ENCODE measurements around the gene DZIP1L.
"Not testable (repeated sequence)": the region's sequence is repeated elsewhere in the genome, so short reads cannot be mapped to it uniquely, and the experiment has no call there.

The DZIP1L gene

DNA sequence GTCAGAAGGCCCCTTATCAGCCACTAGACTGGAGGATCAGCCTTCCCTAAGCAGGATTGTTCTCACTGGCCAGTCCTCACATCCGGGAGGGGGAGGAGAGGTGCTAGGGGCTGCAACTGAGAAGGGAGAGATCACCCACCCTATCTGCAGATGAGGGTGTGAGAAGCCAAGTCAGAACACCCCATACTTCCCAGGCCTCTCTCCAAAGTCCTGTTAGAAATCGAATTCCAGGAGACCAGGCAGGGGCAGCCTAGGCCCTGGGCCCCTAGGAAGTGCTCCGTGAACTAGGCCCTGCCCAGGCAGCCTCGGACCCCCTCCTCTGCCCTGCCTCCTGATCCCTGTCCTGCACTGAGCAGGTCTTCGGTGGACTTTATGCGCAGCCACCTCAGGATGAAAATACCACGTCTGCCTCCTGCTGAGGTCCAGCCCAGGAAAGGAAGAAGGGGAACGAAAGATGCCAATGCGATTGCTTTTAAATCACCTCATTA lies 933 bp downstream of the DZIP1L start:
- DNase-seq, result no peak

DNA sequence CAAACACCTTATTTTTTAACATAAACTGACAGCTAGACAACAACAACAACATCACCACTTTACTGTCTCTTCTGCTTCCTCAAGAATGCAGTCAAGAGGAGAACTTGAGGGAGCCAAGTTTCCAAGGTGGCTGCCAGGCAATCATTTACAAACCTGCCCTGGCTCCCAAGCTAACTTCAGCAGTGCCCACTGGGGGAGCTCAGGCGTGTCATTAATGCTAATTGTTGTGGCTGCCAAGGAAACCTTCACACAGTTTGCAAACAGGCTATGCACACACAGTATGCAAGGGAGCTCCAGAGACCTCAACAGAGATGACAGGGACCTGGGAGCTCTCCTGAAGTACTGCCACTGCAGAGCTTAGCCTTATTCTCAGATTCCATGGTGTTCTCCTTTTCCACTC lies 2.1 kb downstream of the DZIP1L start:
- no peak for DNase-seq

DNA sequence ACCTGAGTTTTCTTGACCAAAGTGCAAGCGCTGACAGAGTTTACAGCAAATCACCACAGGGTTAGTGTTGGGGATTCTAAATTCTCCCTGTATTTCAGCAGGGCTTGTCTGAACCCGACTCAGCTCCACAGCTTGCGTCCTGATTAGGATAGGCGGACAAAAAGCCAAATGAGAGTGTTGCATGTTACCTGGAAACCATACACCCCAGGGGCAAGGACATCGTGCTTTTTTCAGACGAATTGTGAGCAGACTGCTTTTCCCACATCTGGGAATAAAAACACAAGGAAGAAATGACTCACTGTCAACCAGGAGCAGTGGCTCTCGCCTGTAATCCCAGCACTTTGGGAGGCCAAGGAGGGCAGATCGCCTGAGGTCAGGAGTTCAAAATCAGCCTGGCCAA lies 3.0 kb downstream of the DZIP1L start:
- DNase-seq, result no peak

DNA sequence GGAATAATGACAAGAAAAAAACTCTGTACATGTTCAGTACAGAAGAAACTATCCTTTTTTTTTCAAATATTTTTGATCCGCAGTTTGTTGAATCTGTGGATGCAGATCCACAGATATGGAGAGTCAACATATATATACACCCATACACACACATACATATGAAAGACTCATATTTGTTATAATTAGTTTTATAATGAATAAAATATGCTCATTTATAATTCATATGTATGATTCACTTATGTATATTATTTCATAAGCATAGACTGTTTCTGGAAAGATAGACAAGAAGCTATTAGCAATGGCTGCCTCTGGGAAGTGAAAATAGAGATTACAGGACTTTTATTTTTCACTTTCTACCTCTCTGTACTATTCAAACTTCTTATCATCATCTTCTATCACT lies 9.8 kb downstream of the DZIP1L start:
- DNase-seq, result no peak

DNA sequence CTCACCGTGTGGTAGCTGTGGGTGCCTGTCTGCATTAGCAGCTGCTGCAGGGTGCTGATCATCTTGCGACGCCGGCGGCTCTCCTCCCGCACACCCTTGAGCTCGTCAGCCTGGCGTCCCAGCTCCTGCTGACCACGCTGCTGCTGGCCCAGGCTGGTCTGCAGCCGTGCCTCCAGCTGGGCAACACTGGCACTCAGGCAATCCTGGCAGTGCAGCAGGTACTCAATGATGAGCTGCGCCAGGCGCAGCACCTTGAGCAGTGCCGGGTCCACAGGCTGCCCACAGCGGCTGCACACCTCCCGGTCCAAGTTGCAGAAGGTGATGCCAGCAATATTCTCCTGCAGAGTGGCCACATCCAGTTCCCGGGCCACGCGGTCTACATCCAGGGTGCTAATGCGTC lies 11.9 kb downstream of the DZIP1L start:
- DNase-seq, result no peak

DNA sequence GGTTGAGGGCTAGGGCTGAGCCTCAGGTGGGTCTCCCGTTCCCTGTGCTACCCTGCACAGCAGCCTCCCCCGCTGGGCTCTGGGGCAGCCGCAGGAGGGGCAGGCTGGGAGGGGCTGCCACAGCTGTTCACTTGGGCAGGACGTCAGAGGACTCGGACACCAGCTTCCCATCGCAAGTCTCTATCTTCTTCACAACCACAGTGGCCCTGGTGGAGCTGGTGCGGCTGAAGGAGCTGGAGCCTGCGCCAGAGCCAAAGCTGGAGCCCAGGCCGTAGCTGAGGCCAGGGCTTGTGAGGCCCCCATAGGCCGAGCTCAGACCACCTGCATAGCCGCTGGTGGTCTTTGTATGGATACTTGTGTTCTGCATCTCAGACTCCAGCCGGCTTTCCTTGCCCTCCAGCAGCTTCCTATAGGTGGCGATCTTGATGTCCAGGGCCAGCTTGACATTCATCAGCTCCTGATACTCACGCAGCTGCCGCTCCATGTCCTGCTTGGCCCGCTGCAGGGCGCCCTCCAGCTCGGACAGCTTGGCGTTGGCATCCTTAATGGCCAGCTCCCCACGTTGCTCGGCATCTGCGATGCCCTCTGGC lies 14.0 kb downstream of the DZIP1L start:
- DNase-seq, result not testable (repeated sequence)

DNA sequence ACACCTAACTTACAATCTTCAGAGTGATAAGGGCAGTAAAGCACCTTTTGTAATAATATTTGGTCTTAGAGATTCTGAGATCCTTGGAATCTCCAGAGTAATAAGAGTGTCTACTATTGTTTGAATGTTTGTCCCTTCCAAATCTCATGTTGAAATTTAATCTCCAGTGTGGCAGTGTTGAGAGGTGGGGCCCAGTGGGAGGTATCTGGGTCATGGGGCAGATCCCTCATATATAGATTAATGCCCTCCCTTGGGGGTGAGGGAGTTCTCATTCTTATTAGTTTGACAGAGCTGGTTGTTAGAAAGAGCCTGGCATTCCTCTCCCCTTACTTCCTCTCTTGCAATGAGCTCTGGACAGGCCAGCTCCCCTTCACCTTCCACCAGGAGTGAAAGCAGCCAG lies 16.0 kb downstream of the DZIP1L start:
- no peak for DNase-seq

DNA sequence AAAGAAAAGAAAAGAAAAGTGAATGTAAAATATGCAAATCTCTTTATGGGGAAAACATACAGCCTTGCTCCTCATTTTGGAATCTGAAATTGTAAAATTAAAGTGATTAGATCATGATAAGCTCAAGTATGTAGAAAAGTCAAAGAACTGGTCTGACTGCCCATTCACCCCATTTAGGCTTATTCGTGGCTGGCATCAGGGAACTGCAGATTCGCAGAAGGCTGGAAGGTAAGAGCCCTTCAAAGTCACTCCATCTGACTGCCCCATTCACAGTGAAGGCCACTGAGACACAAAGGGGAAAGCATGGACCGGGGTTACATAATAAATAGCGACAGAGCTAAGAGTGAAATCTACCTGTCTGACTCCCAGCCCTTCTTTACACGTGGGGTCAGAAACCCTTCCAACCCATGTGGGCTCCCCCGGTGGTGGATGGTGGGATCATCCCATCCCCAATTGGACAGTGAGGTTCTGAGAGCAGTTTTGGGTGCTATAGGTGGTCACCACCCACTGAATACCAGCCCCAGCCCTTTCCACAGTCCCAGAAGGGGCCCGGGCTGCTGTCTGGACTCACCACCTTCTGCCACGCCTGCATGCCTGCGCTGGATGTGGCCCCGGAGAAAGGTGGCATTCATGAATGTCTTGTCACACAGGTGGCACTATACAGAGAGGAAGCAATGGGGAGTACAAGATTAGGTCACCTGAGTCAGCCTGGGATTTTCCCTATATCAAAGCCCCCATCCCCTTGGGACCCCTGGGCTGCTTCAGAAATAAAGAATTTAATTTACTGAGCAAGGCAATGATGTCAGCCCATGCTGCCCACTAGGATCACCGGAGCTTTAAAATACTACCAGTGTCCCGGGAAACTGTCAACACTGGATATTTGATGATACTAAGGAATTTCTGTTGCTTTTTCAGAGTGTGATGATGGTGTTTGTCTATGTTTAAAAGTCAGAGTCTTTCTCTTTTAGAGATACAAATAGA lies 17.9 kb downstream of the DZIP1L start:
- no peak for DNase-seq

DNA sequence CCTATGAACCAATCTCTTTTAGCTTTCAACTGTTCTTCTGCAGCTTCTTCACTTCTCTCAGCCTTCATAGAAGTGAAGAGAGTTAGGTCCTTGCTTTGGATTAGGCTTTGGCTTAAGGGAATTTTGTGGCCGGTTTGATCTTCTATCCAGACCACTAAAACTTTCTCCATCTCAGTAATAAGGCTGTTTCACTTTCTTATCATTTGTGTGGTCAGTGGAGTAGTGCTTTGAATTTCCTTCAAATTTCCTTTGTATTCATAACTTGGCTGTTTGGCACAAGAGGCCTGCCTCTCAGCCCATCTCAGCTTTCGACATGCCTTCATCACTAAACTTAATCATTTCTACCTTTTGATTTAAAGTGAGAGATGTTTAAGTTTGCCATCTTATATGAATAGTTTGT lies 21.7 kb downstream of the DZIP1L start:
- DNase-seq, result no peak

DNA sequence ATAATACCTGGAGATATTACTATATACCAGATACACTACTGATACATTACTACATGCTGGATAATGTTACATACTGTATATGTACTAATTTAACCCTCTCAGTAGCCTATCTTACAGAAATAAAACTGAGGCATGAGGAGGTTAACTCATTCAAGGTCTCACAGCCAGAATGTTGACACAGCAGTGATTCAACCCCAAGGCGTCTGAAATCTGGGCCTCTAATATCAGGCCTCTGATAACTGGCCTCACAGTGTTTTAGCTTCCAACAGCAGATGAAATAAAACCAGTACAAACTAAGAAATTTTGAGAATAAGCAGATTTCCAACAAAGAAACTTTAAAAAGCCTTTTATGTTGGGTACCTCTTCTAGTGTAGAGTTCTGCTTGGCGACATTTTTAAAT lies 23.4 kb downstream of the DZIP1L start:
- no peak for DNase-seq

DNA sequence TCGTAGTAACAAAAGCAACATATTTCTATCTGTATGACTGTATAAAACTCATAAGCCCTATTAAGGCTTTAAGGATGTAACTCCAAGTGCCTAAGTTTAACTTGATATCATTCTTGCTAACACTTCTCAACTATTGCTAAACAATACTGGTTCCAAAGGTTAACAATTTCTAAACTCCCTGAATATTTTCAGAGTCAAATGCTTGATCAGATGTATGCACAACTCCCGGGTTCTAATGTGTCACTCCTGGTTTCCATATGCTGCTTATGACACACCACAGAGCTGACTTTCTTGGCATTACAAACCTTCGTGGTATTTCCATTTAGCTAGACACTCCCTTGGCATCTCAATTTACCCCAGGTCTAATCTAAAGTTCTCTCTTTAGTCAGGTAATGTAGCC lies 26.3 kb downstream of the DZIP1L start:
- no peak for DNase-seq

DNA sequence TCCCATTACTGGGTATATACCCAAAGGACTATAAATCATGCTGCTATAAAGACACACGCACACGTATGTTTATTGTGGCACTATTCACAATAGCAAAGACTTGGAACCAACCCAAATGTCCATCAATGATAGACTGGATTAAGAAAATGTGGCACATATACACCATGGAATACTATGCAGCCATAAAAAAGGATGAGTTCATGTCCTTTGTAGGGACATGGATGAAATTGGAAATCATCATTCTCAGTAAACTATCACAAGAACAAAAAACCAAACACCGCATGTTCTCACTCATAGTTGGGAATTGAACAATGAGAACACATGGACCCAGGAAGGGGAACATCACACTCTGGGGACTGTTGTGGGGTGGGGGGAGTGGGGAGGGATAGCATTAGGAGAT lies 29.7 kb downstream of the DZIP1L start:
- not testable (repeated sequence) for DNase-seq

DNA sequence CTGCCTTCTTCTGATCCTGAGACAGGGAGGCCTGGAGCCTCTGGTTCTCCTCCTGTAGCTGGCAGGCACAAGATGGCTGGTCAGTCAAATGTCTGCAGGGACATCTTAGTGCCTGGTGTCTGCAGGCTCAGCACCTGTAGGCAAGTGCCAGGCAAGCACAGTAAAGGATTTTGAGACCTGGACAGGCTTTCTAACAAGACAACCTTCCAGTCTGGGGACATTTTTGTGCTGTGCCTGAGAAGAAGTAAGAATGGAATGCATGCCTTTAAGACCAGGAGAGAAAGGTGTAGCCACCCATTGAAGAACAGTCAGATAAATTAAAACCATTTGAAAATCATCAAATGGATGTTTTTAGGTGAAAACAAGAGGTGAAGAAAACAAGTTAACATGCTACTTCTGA lies 31.2 kb downstream of the DZIP1L start:
- DNase-seq, result no peak

DNA sequence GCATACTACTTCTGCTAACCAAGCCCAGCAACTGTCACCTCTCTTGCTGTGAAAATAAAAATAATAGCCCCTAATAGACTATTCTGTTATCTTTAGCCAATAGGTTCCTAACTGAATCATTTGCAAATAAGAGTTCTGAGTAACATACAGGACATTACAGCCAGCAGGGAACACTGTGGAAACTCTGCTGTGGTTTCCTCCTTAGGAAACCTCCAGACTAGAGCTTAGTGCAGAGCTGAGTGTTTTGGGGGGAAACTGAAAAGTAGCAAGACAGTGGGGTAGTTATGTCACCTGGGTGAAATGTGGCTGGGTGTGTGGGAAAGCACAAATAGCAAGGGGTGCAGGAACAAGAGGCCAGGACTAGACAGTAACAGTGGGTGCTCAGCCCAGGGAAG lies 32.4 kb downstream of the DZIP1L start:
- no peak for DNase-seq

DNA sequence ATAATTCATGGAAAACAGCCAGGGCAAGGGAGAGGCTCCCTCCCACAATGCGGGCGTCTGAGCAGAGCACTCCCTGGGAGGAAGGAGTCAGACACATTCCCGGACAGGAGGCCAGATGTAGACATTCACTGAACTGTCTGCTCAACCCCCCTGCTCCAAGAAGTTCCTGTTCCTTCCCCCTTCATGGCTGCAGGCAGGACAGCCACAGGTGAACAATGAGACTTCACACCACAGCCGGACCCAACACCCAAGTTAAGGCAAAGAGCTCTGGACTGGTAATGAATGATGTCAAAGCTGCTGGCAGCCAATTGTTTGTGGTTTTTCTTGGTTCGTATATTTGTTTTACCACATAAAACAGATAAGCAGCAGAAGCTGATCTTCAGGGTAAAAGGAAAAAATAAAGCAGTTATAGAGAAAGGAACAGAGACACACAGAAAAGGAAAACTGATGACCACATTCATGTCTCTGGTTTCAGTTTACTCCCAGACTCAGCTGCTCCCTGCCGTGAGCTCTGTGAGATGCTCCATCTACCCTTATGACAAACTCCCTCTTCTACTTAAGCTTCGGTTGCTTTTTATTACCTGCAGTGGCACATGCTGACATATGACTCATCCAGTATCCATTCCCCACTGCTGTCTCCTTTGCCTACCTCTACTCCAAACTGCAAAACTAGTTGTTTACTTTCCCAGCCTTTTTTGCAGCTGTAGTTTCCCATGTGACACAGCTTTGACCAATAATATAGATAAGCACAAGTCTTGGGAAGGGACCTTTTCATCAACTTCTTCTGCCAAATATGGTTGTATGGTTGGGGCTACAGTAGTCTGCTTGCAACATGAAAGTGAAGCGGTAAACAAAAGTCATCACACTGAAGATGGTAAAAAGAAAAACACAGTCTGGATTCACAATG lies 33.1 kb downstream of the DZIP1L start:
- DNase-seq, result peak in 1 of 2 donors; percentile 19

DNA sequence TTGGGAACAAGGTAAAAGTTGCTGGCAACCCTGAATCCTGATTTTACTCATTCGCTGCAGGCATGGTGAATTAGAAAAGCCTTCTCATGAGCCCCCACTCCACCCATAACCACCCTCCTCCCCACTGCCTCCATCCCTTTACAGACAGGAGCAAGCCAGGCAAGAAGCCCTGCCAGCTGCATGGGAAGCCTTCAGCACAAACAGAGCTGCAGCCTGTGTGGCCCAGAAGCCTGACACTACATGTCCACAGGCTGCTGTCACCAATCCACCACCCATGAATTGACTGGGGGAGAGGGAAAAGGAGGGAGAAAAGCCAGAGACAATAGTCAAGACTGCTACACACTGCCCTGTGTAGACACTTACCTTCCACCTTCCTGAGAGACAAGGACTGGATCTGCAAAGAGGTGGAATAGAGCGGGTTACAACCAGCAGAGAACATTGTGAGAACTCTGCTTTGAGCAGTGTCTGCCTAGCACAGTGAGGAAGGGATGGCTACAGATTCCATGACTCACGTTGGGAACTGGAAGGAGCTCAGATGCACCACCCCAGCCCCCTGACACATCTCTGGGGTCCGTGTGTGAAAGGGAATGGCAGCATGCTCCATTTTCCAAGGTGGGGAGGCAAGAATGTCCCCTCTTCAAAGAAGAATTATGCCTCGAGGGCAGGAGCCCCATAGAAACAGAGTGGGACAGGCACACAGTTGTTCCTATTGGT lies 33.9 kb downstream of the DZIP1L start:
- no peak for DNase-seq

DNA sequence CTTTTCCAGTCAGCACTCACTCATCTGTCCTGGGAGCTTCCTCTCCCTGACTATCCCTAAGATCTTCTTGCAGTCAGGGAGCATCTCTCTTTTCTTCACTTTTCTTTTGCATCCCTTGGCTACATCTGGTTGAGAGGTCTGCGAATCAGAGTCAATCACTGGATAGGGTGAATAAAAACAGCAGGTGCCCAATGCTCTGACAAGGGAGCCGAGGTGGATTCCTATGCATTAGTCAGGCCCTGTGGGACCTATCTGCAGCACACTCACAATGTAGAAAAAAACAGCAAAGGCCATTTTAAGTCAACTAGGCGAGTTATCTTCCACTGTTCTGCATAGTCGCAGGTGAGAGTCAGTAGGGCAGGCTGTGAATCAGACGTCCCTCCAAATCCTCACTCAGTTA lies 35.5 kb downstream of the DZIP1L start:
- no peak for DNase-seq

DNA sequence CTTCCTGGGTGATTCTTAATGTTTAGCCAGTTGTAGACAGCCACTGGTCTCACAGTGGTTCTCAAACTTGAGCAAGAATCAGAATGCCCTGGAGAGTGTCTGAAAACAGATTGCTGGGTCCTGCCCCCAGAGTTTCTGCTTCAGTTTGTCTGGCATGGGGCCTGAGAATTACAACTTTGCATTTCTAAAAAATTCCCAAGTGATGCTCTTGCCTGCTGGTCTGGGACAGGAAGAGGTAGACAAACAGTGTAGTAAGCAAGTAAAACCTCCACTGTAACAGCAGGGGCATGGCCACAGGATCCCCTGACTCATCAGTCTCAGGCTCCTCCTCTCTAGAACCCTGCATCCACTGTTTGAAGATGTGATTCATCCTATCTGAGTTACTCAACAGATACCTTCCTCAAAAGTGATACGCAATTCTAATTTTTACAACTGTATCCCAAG lies 36.5 kb downstream of the DZIP1L start:
- peak in 1 of 2 donors; percentile 16 for DNase-seq

DNA sequence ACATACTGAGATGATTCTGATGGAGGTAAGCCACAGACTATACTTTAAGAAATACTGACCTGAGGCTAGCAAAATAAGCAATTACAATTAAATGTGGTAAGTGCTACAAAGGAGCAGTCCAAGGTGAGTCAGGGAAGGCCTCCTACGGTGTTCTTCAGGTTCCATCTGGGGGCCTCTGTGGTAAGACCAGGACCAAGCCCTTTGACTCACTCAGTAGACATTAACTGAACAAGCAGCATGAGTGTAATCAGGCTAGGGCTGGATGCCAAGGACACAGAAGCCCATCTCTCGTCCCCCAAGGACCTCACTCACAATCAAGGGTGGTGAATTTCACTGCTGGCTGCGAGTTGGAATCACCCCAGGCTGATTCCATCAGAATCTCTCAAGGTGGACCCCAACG lies 37.3 kb downstream of the DZIP1L start:
- no peak for DNase-seq

DNA sequence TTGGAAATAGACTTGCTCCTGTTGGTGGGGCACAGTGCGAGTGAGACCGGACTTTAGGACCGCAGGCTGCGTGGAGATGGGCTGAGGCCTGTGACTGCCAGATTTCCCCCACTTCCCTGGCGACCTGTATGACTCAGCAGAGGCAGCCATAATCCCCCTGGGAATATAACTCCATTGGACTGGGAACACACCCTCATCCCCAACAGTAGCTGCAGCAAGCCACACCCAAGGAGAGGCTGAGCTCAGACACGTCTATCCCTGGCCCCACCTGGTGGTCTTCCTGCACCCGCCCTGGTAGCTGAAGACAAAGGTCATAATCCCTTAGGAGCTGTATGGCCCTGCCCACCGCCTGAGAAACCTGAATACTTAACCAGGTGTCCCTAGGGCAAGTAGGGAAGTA lies 42.6 kb downstream of the DZIP1L start:
- DNase-seq, result no peak

DNA sequence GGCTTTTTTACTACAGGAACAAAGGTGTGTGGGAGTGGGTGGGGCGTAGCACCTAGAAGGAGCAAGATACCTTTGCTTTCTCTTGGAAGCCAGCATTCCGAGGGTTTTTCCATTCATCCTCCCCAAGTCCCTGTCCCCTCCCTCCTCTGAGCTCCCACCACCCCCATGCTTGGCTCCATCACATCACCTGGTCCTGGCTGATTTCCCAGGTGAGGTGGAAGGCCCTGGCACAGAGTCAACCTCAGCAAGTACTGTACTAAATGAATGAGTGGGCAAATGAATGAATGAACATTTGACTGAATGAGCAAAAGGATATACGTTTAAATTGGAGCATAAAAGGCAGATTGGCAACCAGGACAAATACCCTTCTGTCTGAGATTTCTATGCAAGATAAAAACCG lies 45.4 kb downstream of the DZIP1L start:
- no peak for DNase-seq

DNA sequence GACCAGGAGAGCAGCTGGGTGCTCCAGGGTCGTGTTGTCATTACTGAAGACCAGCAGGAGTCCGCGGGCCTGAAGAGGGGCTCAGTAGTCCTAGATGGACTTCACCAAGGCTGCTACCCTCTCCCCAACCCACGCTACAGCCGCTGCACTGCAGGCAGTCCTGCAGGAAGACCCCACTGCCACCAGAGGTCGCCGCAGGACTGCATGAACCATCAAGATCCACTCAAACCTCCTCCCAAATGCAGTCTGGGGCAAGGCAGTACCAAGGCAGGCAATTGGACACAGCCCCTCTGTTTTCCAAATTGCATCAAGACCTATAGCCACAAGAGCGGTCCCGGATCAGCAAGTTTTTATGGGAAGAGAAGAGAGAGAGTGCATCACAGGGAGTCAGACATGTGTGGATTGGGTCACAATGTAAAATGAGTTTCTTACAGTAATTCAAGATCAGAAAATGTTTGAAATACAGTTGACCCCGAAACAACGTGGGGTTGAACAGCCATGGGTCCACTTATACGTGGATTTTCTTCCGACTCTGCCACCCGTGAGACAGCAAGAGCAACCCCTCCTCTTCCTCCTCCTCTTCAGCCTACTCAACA lies 46.7 kb downstream of the DZIP1L start:
- peak; percentile 64 to 69 for DNase-seq
